GM12891 (cell line): ENCODE measurements around the gene FANCC.

Experiments
- PAX5 ChIP-seq: IDR thresholded peaks from 2 replicates; pipeline ENCODE4 v1.6.1; 2011; ENCODE audit warnings: low read length, moderate library complexity, mild to moderate bottlenecking; ENCODE audit not compliant: insufficient read depth, severe bottlenecking
- POLR2A ChIP-seq: IDR thresholded peaks from 2 replicates; pipeline ENCODE4 v1.6.1; 2011; ENCODE audit warnings: low read depth, low read length, control low read depth
- POLR2AphosphoS5 ChIP-seq: IDR thresholded peaks from 2 replicates; pipeline ENCODE4 v1.6.1; 2011; ENCODE audit warnings: low read depth, low read length, control low read depth
- POU2F2 ChIP-seq: IDR thresholded peaks from 2 replicates; pipeline ENCODE4 v1.6.1; 2011; ENCODE audit warnings: low read depth, mild to moderate bottlenecking, control low read depth, low read length, moderate library complexity
- SPI1 ChIP-seq: IDR thresholded peaks from 2 replicates; pipeline ENCODE4 v1.6.1; 2011; ENCODE audit warnings: low read depth, low read length, control low read depth
- TAF1 ChIP-seq: IDR thresholded peaks from 2 replicates; pipeline ENCODE4 v1.6.1; 2011; ENCODE audit warnings: low read depth, low read length, control low read depth

DNA sequence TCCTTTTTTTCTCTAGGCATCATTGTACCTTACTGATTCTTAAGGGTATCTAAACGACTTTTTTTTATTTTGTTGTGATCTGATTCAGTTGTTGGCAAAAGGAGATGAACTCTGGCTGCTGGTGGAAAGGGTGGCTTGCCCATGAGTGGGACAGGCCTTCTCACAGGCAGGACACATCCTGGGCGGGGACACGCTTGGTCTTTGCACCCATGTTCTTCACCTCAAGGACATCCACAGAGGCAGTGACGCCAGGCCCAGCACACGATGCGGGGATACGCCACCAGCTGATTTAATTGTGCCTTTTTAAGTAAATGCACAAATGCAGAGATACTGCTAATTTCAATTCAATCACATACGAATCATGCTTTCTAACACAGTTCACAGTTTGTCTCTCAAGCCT, 208.1 kb downstream of the FANCC start:
- TF ChIP-seq POLR2AphosphoS5 (no peak), POLR2A (no peak), TAF1 (no peak), SPI1 (no peak), POU2F2 (no peak), PAX5 (no peak)
